GM12892 (cell line): ENCODE results near the gene ERCC4.

Source experiments
- POLR2A ChIP-seq: IDR thresholded peaks from 2 replicates; pipeline ENCODE4 v1.6.1; 2011; ENCODE audit warnings: low read depth, low read length, control low read depth
- POLR2AphosphoS5 ChIP-seq: IDR thresholded peaks from 2 replicates; pipeline ENCODE4 v1.6.1; 2011; ENCODE audit warnings: low read depth, low read length, control low read depth

- TF ChIP-seq POLR2A (no peak), POLR2AphosphoS5 (no peak)
Measured at GRCh38 chr16:13995194-13995593, 75.2 kb downstream of the ERCC4 start.
